ENCODE results near the gene SLC25A42.

- TF ChIP-seq CTCF (conservative IDR thresholded peaks at IDR 0.05 in 1 of 2, IDR thresholded peaks at IDR 0.05 in 1 of 2; ENCODE audit: extremely low read depth in 1 of 2, insufficient read depth in 1 of 2, low read depth in 1 of 2, low read length in 2 of 2) (no peak), EZH2 (IDR thresholded peaks at IDR 0.05; ENCODE audit: borderline replicate concordance, low read length) (no peak)
Observed at GRCh38 chr19:19098703-19099632, 35.2 kb downstream of the SLC25A42 start.
